Keratinocyte (primary cell): ENCODE data around the gene DZIP1L. TPM values are rescaled to one million over a fixed set of nuclear protein-coding genes. Genes with fewer than 3 reads are reported as not detected.

Experiments
- DNase-seq: peaks from one replicate; pipeline ENCODE4 v3.0.0-alpha.2; 2011; ENCODE audit warnings: low read depth, missing footprints, low spot score
- FAIRE-seq: peaks from 2 replicates; lab custom pipeline; 2011; peaks lifted over from hg19 to GRCh38; lab: Jason Lieb, UNC
- H2AFZ ChIP-seq: 2 replicates; pipeline ENCODE4 v1.6.0; 2012; ENCODE audit warnings: low read length, control low read depth, inconsistent platforms; ENCODE audit not compliant: control insufficient read depth
- H3K27ac ChIP-seq: 2 replicates; pipeline ENCODE4 v1.5.1; 2011; ENCODE audit warnings: low read length; ENCODE audit not compliant: control insufficient read depth, insufficient read depth
- H3K27me3 ChIP-seq: 3 replicates; pipeline ENCODE4 v1.6.0; 2011; ENCODE audit warnings: low read length; ENCODE audit not compliant: control insufficient read depth, insufficient read depth; ENCODE audit errors: extremely low read depth
- H3K36me3 ChIP-seq, 2 experiments: 2 replicates in 1 of 2; 3 replicates in 1 of 2; pipeline ENCODE4 v1.5.1; 2011; ENCODE audit warnings: low read length in 2 of 2, mild to moderate bottlenecking in 1 of 2; ENCODE audit not compliant: control insufficient read depth in 2 of 2, insufficient read depth in 2 of 2; ENCODE audit errors: extremely low read depth in 1 of 2
- H3K4me1 ChIP-seq: 3 replicates; pipeline ENCODE4 v1.5.1; 2011; ENCODE audit warnings: low read length; ENCODE audit not compliant: control insufficient read depth, insufficient read depth; ENCODE audit errors: extremely low read depth
- H3K4me2 ChIP-seq: 3 replicates; pipeline ENCODE4 v1.6.0; 2011; ENCODE audit warnings: low read depth, low read length; ENCODE audit not compliant: control insufficient read depth, insufficient read depth; ENCODE audit errors: extremely low read depth
- H3K4me3 ChIP-seq, 3 experiments: fragments of 200-600 bp in 1 of 3; sonication (generic) in 1 of 3; 2 replicates in 2 of 3; 3 replicates in 1 of 3; pipeline ENCODE4 v1.5.1; 2011 to 2016; ENCODE audit warnings: low read length in 3 of 3, mild to moderate bottlenecking in 3 of 3, control low read depth in 2 of 3, inconsistent platforms in 1 of 3, low read depth in 1 of 3, mixed read lengths in 1 of 3, mixed run types in 1 of 3, moderate library complexity in 1 of 3; ENCODE audit not compliant: control insufficient read depth in 2 of 3, insufficient read depth in 2 of 3; ENCODE audit errors: extremely low read depth in 1 of 3
- H3K79me2 ChIP-seq: 2 replicates; pipeline ENCODE4 v1.6.0; 2012; ENCODE audit warnings: low read length; ENCODE audit not compliant: control insufficient read depth, insufficient read depth
- H3K9ac ChIP-seq: 3 replicates; pipeline ENCODE4 v1.6.0; 2011; ENCODE audit warnings: low read length; ENCODE audit not compliant: control insufficient read depth, insufficient read depth; ENCODE audit errors: extremely low read depth
- H3K9me1 ChIP-seq: 3 replicates; pipeline ENCODE4 v1.6.0; 2011; ENCODE audit warnings: low read length; ENCODE audit not compliant: control insufficient read depth, insufficient read depth; ENCODE audit errors: extremely low read depth
- H3K9me3 ChIP-seq: 2 replicates; pipeline ENCODE4 v1.5.1; 2012; ENCODE audit warnings: low read depth, low read length; ENCODE audit not compliant: control insufficient read depth
- H4K20me1 ChIP-seq: 3 replicates; pipeline ENCODE4 v1.6.0; 2011; ENCODE audit warnings: low read length; ENCODE audit not compliant: control insufficient read depth, insufficient read depth; ENCODE audit errors: extremely low read depth
- CTCF ChIP-seq, 3 experiments: IDR thresholded peaks in 1 of 3; conservative IDR thresholded peaks in 1 of 3; optimal IDR thresholded peaks in 1 of 3; 2 replicates in 2 of 3; 3 replicates in 1 of 3; pipeline versions ENCODE3 to v1.5.1; 2011; ENCODE audit warnings: low read length in 3 of 3, mild to moderate bottlenecking in 3 of 3, moderate library complexity in 2 of 3, control low read depth in 1 of 3, inconsistent platforms in 1 of 3; ENCODE audit not compliant: insufficient read depth in 2 of 3; ENCODE audit errors: extremely low read depth in 1 of 3
- EZH2 ChIP-seq: IDR thresholded peaks from one replicate; pipeline ENCODE4 v1.6.1; 2012; ENCODE audit warnings: inconsistent platforms, mild to moderate bottlenecking, low read length, moderate library complexity
- dilution Hi-C: fragments of 300-500 bp; cut with MboI; formaldehyde crosslinking; loops from one replicate; pipeline ENCODE4 v1.7.0; 2020; ENCODE audit warnings: low sequenced_read_pairs; ENCODE audit not compliant: extremely low pct_ligation_motif_present
- polyA plus RNA-seq, 5 experiments: library from polyadenylated mRNA; depleted of rRNA in 3 of 5; stranded (reverse) in 3 of 5; stranded (forward) in 1 of 5; unstranded in 1 of 5; fragments of >200 nt; gene quantifications; 1 replicate in 1 of 5; 2 replicates in 3 of 5; 3 replicates in 1 of 5; pipeline versions ENCODE4 v1.2.1 to v1.2.3, GENCODE V29; 2011 to 2012; ENCODE audit warnings: missing spikeins in 2 of 5, low read depth in 1 of 5, low replicate concordance in 1 of 5

The DZIP1L gene
- polyA plus RNA-seq, 1 donor (not counting 4 experiments of a cell fraction or from before 2014, with no cell fraction given), result 1.7 TPM

GRCh38 chr3:138066972-138067371 is 48.4 kb downstream of the DZIP1L start:
- no peak overlapping the region for H3K27ac ChIP-seq
- dilution Hi-C loops, result no loop called here
- H3K4me2 ChIP-seq, result no peak overlapping the region
- no peak overlapping the region for H3K4me3 ChIP-seq
- H3K36me3 ChIP-seq, result peaks cover under 1 to 5% of the 10 kb centered on the region in 2 experiments
- no peaks in the 10 kb centered on the region for H3K79me2 ChIP-seq
- no peaks in the 10 kb centered on the region for H3K9me1 ChIP-seq
- H3K4me1 ChIP-seq, result no peaks in the 10 kb centered on the region
- no peak for FAIRE-seq
- no peaks in the 10 kb centered on the region for H4K20me1 ChIP-seq
- no peaks in the 10 kb centered on the region for H3K9me3 ChIP-seq
- no peak for DNase-seq
- H3K27me3 ChIP-seq, result no peaks in the 10 kb centered on the region
- TF ChIP-seq CTCF (optimal IDR thresholded peaks at IDR 0.05 in 1 of 3, IDR thresholded peaks at IDR 0.05 in 1 of 3, conservative IDR thresholded peaks at IDR 0.05 in 1 of 3; ENCODE audit: extremely low read depth in 1 of 3, insufficient read depth in 2 of 3, low read length in 3 of 3) (no peak), EZH2 (no peak)
- no peak overlapping the region for H2AFZ ChIP-seq
- H3K9ac ChIP-seq, result no peak overlapping the region

- Histone ChIP-seq H3K9me3 (no peaks in the 10 kb centered on the region), H3K79me2 (no peaks in the 10 kb centered on the region), H3K4me2 (no peak overlapping the region), H3K36me3 (peaks cover 0 to 5% of the 10 kb centered on the region in 2 experiments), H4K20me1 (no peaks in the 10 kb centered on the region), H2AFZ (no peak overlapping the region), H3K4me1 (no peaks in the 10 kb centered on the region), H3K27me3 (no peaks in the 10 kb centered on the region), H3K4me3 (no peak overlapping the region), H3K9ac (no peak overlapping the region), H3K9me1 (no peaks in the 10 kb centered on the region), H3K27ac (no peak overlapping the region)
- TF ChIP-seq CTCF (optimal IDR thresholded peaks at IDR 0.05 in 1 of 3, IDR thresholded peaks at IDR 0.05 in 1 of 3, conservative IDR thresholded peaks at IDR 0.05 in 1 of 3; ENCODE audit: extremely low read depth in 1 of 3, insufficient read depth in 2 of 3, low read length in 3 of 3), result no peak
- no peak for TF ChIP-seq EZH2
- no peak for DNase-seq
- FAIRE-seq, result no peak
- dilution Hi-C loops, result no loop called here
Measured at GRCh38 chr3:138066383-138066782, 49.0 kb downstream of the DZIP1L start.
